ENCODE results near the gene SAMMSON.

DNA sequence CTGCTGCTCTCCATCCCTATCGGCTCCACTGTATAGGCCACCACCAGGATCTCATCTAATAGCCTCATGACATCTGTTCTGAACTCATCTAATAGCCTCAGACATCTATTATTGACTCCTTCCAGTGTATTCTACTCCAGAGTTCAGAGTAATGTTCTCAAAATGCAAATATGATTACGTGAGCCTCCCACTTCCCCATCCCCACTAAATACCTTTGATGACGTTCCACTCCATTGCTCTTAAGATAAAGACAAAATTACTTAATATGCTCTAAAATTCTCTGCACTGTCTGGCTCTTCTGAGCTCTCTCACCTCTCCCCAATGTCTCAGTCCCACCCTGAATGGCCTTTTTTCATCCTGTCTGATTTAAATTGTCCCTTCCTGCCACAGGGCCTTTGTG lies 94.7 kb downstream of the SAMMSON start:
- TF ChIP-seq TAF1 (IDR thresholded peaks at IDR 0.05; ENCODE audit: borderline replicate concordance, low read depth, low read length) (no peak), NRF1 (conservative IDR thresholded peaks at IDR 0.05; ENCODE audit: low read depth, low read length) (no peak), BCL3 (IDR thresholded peaks at IDR 0.05; ENCODE audit: borderline replicate concordance, insufficient read depth, low read depth, low read length, poor library complexity, severe bottlenecking) (no peak), CREB1 (IDR thresholded peaks at IDR 0.05; ENCODE audit: low read depth) (no peak), YY1 (IDR thresholded peaks at IDR 0.05; ENCODE audit: low read depth, low read length) (no peak), USF2 (IDR thresholded peaks at IDR 0.05; ENCODE audit: borderline replicate concordance, low read depth, low read length) (no peak), SMC3 (IDR thresholded peaks at IDR 0.05; ENCODE audit: borderline replicate concordance, low read length) (no peak), CTCF (IDR thresholded peaks at IDR 0.05 in 2 of 3, conservative IDR thresholded peaks at IDR 0.05 in 1 of 3; ENCODE audit: control insufficient read depth in 2 of 3, extremely low read depth in 1 of 3, insufficient read depth in 1 of 3, low read depth in 3 of 3, low read length in 3 of 3) (no peak), ATF3 (IDR thresholded peaks at IDR 0.05; ENCODE audit: borderline replicate concordance, extremely low read depth, low read depth, low read length) (no peak)

Data from GM12878 (cell line).